ENCODE measurements around the gene MUC22.
A peak's percentile ranks its signal among the peaks of the same experiment; 100 is the strongest.

Gene MUC22

DNA sequence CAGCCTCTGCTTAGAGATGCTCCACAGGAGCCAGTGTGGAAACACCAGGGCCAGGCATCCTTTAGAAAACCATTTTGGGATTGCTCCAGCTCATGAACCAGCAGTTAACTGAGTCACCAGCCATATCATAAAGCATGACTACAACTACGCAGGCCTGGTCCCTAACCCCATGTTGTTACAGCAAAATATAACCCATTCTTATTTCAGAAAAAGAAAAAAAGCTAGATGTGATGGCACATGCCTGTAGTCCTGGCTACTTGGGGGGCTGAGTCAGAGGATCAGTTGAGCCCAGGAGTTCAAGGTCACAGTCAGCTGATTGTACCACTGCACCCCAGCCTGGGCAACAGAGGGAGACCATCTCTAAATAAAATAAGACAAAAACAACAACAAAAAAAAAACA, 65.3 kb downstream of the MUC22 start:
- DNase-seq, result no peak
- Histone ChIP-seq H3K9me3 (ENCODE audit: severe bottlenecking) (no peaks in the 10 kb centered on the region), H3K27ac (no peak overlapping the region), H3K27me3 (ENCODE audit: insufficient read depth, low read depth, severe bottlenecking) (no peaks in the 10 kb centered on the region), H3K4me3 (ENCODE audit: low read depth, low read length) (no peak overlapping the region), H3K36me3 (no peaks in the 10 kb centered on the region)
- TF ChIP-seq, protein P1, sequence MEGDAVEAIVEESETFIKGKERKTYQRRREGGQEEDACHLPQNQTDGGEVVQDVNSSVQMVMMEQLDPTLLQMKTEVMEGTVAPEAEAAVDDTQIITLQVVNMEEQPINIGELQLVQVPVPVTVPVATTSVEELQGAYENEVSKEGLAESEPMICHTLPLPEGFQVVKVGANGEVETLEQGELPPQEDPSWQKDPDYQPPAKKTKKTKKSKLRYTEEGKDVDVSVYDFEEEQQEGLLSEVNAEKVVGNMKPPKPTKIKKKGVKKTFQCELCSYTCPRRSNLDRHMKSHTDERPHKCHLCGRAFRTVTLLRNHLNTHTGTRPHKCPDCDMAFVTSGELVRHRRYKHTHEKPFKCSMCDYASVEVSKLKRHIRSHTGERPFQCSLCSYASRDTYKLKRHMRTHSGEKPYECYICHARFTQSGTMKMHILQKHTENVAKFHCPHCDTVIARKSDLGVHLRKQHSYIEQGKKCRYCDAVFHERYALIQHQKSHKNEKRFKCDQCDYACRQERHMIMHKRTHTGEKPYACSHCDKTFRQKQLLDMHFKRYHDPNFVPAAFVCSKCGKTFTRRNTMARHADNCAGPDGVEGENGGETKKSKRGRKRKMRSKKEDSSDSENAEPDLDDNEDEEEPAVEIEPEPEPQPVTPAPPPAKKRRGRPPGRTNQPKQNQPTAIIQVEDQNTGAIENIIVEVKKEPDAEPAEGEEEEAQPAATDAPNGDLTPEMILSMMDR (IDR thresholded peaks at IDR 0.05; ENCODE audit: low read depth, low read length), result no peak

DNA sequence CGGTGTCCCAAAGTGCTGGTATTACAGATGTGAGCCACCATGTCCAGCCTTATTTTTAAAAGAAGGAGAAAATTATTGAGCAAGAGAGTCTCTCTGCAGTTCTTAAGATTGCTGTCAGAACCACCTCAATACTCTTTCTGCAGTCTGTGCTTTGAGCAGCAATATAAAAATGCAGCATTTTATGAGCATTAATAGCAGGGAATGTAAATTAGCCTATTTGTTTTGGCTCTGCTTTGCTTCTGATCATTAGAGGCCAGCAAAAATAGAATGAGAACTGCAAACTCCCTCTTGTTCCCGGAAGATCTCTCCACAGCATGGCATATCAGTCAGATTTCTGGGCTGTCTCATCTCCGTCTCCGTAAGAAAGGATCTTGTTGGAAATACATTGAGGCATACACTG, 66.3 kb downstream of the MUC22 start:
- no peak overlapping the region for H3K27ac ChIP-seq
- H3K9me3 ChIP-seq (ENCODE audit: severe bottlenecking), result no peaks in the 10 kb centered on the region
- DNase-seq, result no peak
- no peaks in the 10 kb centered on the region for H3K27me3 ChIP-seq (ENCODE audit: insufficient read depth, low read depth, severe bottlenecking)
- no peak overlapping the region for H3K4me3 ChIP-seq (ENCODE audit: low read depth, low read length)
- TF ChIP-seq, protein P1 (IDR thresholded peaks at IDR 0.05; ENCODE audit: low read depth, low read length), result no peak
- no peaks in the 10 kb centered on the region for H3K36me3 ChIP-seq

DNA sequence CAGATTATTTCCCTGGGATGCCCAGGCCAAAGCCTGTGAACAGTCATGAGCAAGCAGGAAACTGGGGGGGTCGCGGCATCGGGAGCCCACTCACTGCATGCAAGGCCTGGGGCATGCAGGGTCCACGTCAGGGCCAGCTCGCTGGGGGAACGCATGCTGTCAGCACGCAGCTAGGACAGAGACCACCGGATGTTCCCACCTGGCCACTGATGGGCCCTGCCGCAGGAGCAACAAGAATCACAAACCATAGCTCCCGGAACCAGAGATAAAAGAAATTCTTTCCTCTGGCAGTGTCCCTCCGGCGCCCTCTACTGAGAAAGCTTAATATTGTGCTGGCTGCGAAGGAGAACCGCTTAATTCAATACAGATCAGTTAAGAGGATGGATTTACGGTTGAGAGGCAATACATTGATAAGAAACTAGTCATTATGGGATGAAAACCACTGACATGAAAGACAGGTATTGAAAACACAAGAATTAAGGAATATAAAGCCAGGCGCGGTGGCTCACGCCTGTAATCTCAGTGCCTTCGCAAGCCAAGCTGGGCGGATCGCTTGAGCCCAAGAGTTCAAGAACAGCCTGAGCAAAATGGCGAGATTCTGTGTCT, 69.5 kb downstream of the MUC22 start:
- Histone ChIP-seq H3K4me3 (ENCODE audit: low read depth, low read length) (peak overlapping the region; percentile 20; the same call in 1 of the 2 replicates), H3K27ac (no peak overlapping the region), H3K9me3 (ENCODE audit: severe bottlenecking) (no peaks in the 10 kb centered on the region), H3K36me3 (no peaks in the 10 kb centered on the region), H3K27me3 (ENCODE audit: insufficient read depth, low read depth, severe bottlenecking) (no peaks in the 10 kb centered on the region)
- TF ChIP-seq, protein P1 (IDR thresholded peaks at IDR 0.05; ENCODE audit: low read depth, low read length), result peak; percentile 85
- peak; percentile 86 for DNase-seq

DNA sequence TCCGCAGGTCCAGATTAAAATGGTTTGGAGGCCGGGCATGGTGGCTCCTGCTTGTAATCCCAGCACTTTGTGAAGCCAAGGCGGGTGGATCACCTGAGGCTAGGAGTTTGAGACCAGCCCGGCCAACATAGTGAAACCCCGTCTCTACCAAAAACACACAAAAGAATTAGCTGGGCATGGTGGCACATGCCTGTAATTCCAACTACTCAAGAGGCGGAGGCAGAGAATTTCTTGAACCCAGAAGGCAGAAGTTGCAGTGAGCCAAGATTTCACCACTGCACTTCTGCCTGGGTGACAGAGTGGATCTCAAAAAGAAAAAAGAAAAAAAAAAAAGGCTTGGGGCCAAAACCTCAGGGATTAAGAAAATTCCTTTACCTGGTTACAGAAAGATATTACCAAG, 71.6 kb downstream of the MUC22 start:
- H3K27ac ChIP-seq, result no peak overlapping the region
- no peak for DNase-seq
- H3K27me3 ChIP-seq (ENCODE audit: insufficient read depth, low read depth, severe bottlenecking), result no peaks in the 10 kb centered on the region
- H3K9me3 ChIP-seq (ENCODE audit: severe bottlenecking), result no peaks in the 10 kb centered on the region
- H3K4me3 ChIP-seq (ENCODE audit: low read depth, low read length), result no peak overlapping the region
- no peaks in the 10 kb centered on the region for H3K36me3 ChIP-seq
- TF ChIP-seq, protein P1 (IDR thresholded peaks at IDR 0.05; ENCODE audit: low read depth, low read length), result no peak

DNA sequence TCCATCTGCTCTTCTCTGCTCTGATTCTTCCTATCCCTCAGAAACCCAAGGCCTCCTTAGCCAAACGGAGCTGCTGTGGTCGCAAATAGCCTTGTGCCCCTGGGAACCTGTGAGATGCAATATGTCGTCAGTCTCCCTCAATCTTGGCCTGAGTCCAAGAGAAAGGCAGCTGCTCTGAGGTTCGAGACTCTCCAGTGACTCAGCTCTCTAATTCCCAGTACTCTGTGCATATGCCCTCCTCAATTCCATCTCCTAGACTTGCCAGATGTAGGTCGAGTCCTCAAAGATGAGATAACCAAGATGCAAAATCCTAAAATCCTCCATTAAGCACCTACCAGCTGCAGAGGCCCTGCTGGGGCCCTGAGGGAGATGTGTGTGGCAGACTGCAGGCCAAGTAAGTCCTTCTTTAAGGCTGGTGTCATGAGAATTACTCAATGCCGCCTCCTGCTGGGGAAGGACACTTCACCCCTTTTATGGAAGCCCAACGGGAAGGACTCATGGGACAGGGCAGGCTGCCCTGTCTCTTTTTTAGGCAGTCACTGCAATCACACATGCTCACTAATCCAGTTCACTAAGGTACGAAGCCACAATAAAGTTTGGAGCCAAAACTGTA, 73.6 kb downstream of the MUC22 start:
- DNase-seq, result peak; percentile 90
- Histone ChIP-seq H3K4me3 (ENCODE audit: low read depth, low read length) (no peak overlapping the region), H3K27me3 (ENCODE audit: insufficient read depth, low read depth, severe bottlenecking) (no peaks in the 10 kb centered on the region), H3K27ac (no peak overlapping the region), H3K36me3 (no peaks in the 10 kb centered on the region), H3K9me3 (ENCODE audit: severe bottlenecking) (no peaks in the 10 kb centered on the region)
- TF ChIP-seq, protein P1 (IDR thresholded peaks at IDR 0.05; ENCODE audit: low read depth, low read length), result peak; percentile 82

Data from WERI-Rb-1 (cell line).